K562 (cell line): ENCODE measurements around the gene COX6A1. TPM values are rescaled to one million over a fixed set of nuclear protein-coding genes. Genes with fewer than 3 reads are reported as not detected.

Source experiments
- CBX8 ChIP-seq: fragments of 200-600 bp; sonication (generic); IDR thresholded peaks from 2 replicates; pipeline ENCODE4 v1.6.1; 2012; ENCODE audit warnings: borderline replicate concordance, mixed run types, low read depth, mild to moderate bottlenecking, moderate library complexity, mixed read lengths, low read length, control low read depth, inconsistent platforms; ENCODE audit not compliant: poor library complexity, severe bottlenecking; ENCODE audit errors: extremely low read depth
- CXXC5 ChIP-seq: fragments of 250-450 bp; sonication (Bioruptor Pico); IDR thresholded peaks from 2 replicates; pipeline ENCODE4 v1.8.0; 2022; ENCODE audit warnings: inconsistent platforms, mild to moderate bottlenecking, moderate library complexity
- FOSL1 ChIP-seq: fragments of 200-800 bp; sonication (Bioruptor generic); conservative IDR thresholded peaks from 2 replicates; pipeline ENCODE4 v1.6.1; 2016; ENCODE audit warnings: missing genetic modification characterization, missing compliant biosample characterization
- KHSRP ChIP-seq: fragments of 450-650 bp; IDR thresholded peaks from 2 replicates; pipeline ENCODE4 v1.6.1; 2017
- KLF6 ChIP-seq: fragments of 250-450 bp; sonication (Bioruptor Pico); IDR thresholded peaks from 2 replicates; pipeline ENCODE4 v1.4.0; 2020; ENCODE audit warnings: mild to moderate bottlenecking, moderate library complexity, borderline replicate concordance
- MEF2D ChIP-seq: conservative IDR thresholded peaks from 2 replicates; pipeline ENCODE4 v1.6.1; 2016; ENCODE audit warnings: low read depth, missing genetic modification characterization, missing compliant biosample characterization
- NFIX ChIP-seq: fragments of 250-450 bp; sonication (Bioruptor Pico); IDR thresholded peaks from 2 replicates; pipeline ENCODE4 v1.4.0; 2020; ENCODE audit warnings: low read depth, mild to moderate bottlenecking, moderate library complexity
- SAFB2 ChIP-seq: fragments of 200-400 bp; formaldehyde crosslinking; IDR thresholded peaks from 2 replicates; pipeline ENCODE4 v1.6.1; 2018; ENCODE audit warnings: borderline replicate concordance, low read length, low read depth, moderate library complexity; ENCODE audit not compliant: severe bottlenecking
- SRF ChIP-seq, 2 experiments: fragments of 250-450, 450-650 bp in 1 of 2; sonication (Bioruptor Pico) in 1 of 2; sonication (generic) in 1 of 2; formaldehyde crosslinking; IDR thresholded peaks; 2 replicates each; pipeline versions ENCODE4 v1.5.0 to v1.5.1; 2020 to 2022; ENCODE audit warnings: mild to moderate bottlenecking in 1 of 2, missing genetic modification reagents in 1 of 2
- ZBTB40 ChIP-seq, 2 experiments: fragments of 450-650 bp in 1 of 2; sonication (generic) in 1 of 2; formaldehyde crosslinking in 1 of 2; IDR thresholded peaks; 2 replicates each; pipeline versions ENCODE4 v1.7.1 to v1.9.0; 2016 to 2022; ENCODE audit warnings: inconsistent platforms in 1 of 2, mild to moderate bottlenecking in 1 of 2, missing genetic modification reagents in 1 of 2
- ZBTB7A ChIP-seq: IDR thresholded peaks from 2 replicates; pipeline ENCODE4 v1.6.1; 2011; ENCODE audit warnings: low read depth, mild to moderate bottlenecking, low read length, moderate library complexity, borderline replicate concordance; ENCODE audit not compliant: control insufficient read depth
- ZEB2 ChIP-seq: fragments of 450-650 bp; IDR thresholded peaks from 2 replicates; pipeline ENCODE4 v1.6.1; 2016
- ZNF253 ChIP-seq: fragments of 250-450 bp; sonication (Bioruptor Pico); conservative IDR thresholded peaks from 2 replicates; pipeline ENCODE4 v1.6.1; 2021; ENCODE audit warnings: mild to moderate bottlenecking
- ZNF282 ChIP-seq: sonication (generic); formaldehyde crosslinking; IDR thresholded peaks from 2 replicates; pipeline ENCODE4 v1.8.1; 2023; ENCODE audit warnings: missing genetic modification reagents
- ZNF324 ChIP-seq: fragments of 250-450 bp; sonication (Bioruptor Pico); IDR thresholded peaks from 2 replicates; pipeline ENCODE4 v1.4.0; 2020; ENCODE audit warnings: mild to moderate bottlenecking
- ZNF644 ChIP-seq: fragments of 200-800 bp; sonication (Bioruptor generic); IDR thresholded peaks from 2 replicates; pipeline ENCODE4 v1.6.1; 2016; ENCODE audit warnings: low read depth, missing genetic modification characterization, missing compliant biosample characterization
- ZNF655 ChIP-seq: fragments of 250-450 bp; sonication (Bioruptor Pico); IDR thresholded peaks from 2 replicates; pipeline ENCODE4 v1.5.0; 2021
- ZNF699 ChIP-seq: fragments of 250-450 bp; sonication (Bioruptor Pico); IDR thresholded peaks from 2 replicates; pipeline ENCODE4 v1.8.0; 2021; ENCODE audit warnings: mild to moderate bottlenecking, moderate library complexity; ENCODE audit not compliant: insufficient replicate concordance
- polyA plus RNA-seq, 8 experiments: library from polyadenylated mRNA; depleted of rRNA in 4 of 8; stranded (reverse) in 5 of 8; unstranded in 3 of 8; fragments of >200 nt; fragmentation: Nextera tagmentation in 2 of 8; fragmentation: Illumina TruSeq in 1 of 8; extraction: Ambion mirVana in 2 of 8; extraction: Trizol in 1 of 8; gene quantifications; 2 replicates each; pipeline versions ENCODE4 v1.2.1 to v1.2.3, GENCODE V29; 2011 to 2014; ENCODE audit warnings: inconsistent platforms in 1 of 8, missing spikeins in 1 of 8
- total RNA-seq, 7 experiments: library from RNA; depleted of rRNA in 6 of 7; stranded (reverse); fragments of >200 nt in 6 of 7; fragmentation: Illumina TruSeq in 2 of 7; extraction: Trizol in 2 of 7; gene quantifications; 2 replicates each; pipeline versions ENCODE4 v1.2.1 to v1.2.3, GENCODE V29; 2011 to 2021; ENCODE audit warnings: low replicate concordance in 1 of 7

Gene COX6A1
- total and polyA plus RNA-seq, 9 of the 15 experiments (the other 6 are each of a cell fraction or from before 2014, with no cell fraction given): 414 to 4,142 (median 931) TPM

- TF ChIP-seq ZBTB40 (IDR thresholded peaks at IDR 0.05) (no peak), ZBTB40 (CRISPR knock-in tag; IDR thresholded peaks at IDR 0.05) (no peak), NFIX (no peak), FOSL1 (tag) (no peak), ZNF699 (CRISPR knock-in tag) (no peak), ZNF282 (CRISPR knock-in tag) (no peak), SRF (CRISPR knock-in tag; IDR thresholded peaks at IDR 0.05) (no peak), ZNF253 (CRISPR knock-in tag) (no peak), KLF6 (CRISPR knock-in tag) (no peak), ZNF655 (CRISPR knock-in tag) (no peak), CBX8 (no peak), ZEB2 (no peak), SAFB2 (no peak), CXXC5 (CRISPR knock-in tag) (peak; percentile 87), KHSRP (no peak), ZNF324 (no peak), MEF2D (tag) (no peak), ZBTB7A (peak; percentile 73), ZNF644 (tag) (no peak)
Measured at GRCh38 chr12:120469450-120470149, 31.7 kb downstream of the COX6A1 start, which contains the start of gene SRSF9 (continued).
